NCI-H2196 treated with DMSO at 0.1 percent for 48 hours (cell line): ENCODE results near the gene NFATC4.
"Not testable (repeated sequence)": the region's sequence is repeated elsewhere in the genome, so short reads cannot be mapped to it uniquely, and the experiment has no call there.

Source experiments
- DNase-seq: peaks from one replicate; lab custom pipeline; 2025; ENCODE audit not compliant: unreplicated experiment; lab: John Stamatoyannopoulos, UW

NFATC4 gene

GRCh38 chr14:24338843-24339242 lies 29.1 kb upstream of the NFATC4 start:
- DNase-seq: no peak

- DNase-seq: no peak
These were observed 28.5 kb upstream of the NFATC4 start, which contains the start of gene RIPK3 for GRCh38 chr14:24339284-24340151. RIPK3 (minus strand) TSS chr14:24339991; CDS start chr14:24339826, 165 bp downstream.

GRCh38 chr14:24340606-24341005 lies 27.4 kb upstream of the NFATC4 start:
- DNase-seq: no peak

GRCh38 chr14:24342889-24343288 lies 25.1 kb upstream of the NFATC4 start:
- no peak for DNase-seq

- DNase-seq: no peak
These were observed 24.0 kb upstream of the NFATC4 start for GRCh38 chr14:24343795-24344660.

- no peak for DNase-seq
These were observed 20.9 kb upstream of the NFATC4 start for GRCh38 chr14:24347134-24347533.

- no peak for DNase-seq
These were observed 19.8 kb upstream of the NFATC4 start for GRCh38 chr14:24348186-24348585.

GRCh38 chr14:24349742-24350141 lies 18.2 kb upstream of the NFATC4 start:
- no peak for DNase-seq

GRCh38 chr14:24351517-24351916 lies 16.5 kb upstream of the NFATC4 start:
- DNase-seq: no peak

GRCh38 chr14:24353559-24354481 lies 14.2 kb upstream of the NFATC4 start:
- no peak for DNase-seq

- not testable (repeated sequence) for DNase-seq
These were observed 13.5 kb upstream of the NFATC4 start for GRCh38 chr14:24354482-24354825.

- no peak for DNase-seq
These were observed 13.0 kb upstream of the NFATC4 start for GRCh38 chr14:24355009-24355408.

- DNase-seq: no peak
These were observed 11.8 kb upstream of the NFATC4 start for GRCh38 chr14:24356208-24356607.

GRCh38 chr14:24360281-24360680 lies 7.7 kb upstream of the NFATC4 start:
- DNase-seq: no peak

- DNase-seq: no peak
These were observed 6.7 kb upstream of the NFATC4 start for GRCh38 chr14:24361326-24361725.

- DNase-seq: no peak
These were observed 5.6 kb upstream of the NFATC4 start for GRCh38 chr14:24362241-24362960.

GRCh38 chr14:24363401-24363800 lies 4.6 kb upstream of the NFATC4 start:
- DNase-seq: no peak

GRCh38 chr14:24364841-24365240 lies 3.1 kb upstream of the NFATC4 start:
- DNase-seq: no peak

- peak; percentile 55 for DNase-seq
These were observed 2.2 kb upstream of the NFATC4 start for GRCh38 chr14:24365600-24366412.

- DNase-seq: no peak
These were observed 1.6 kb upstream of the NFATC4 start for GRCh38 chr14:24366413-24366720.
